Tibial artery (tissue), 4 donors: ENCODE data around the gene NEB.
"Not testable (repeated sequence)": the region's sequence is repeated elsewhere in the genome, so short reads cannot be mapped to it uniquely, and the experiment has no call there.

Experiments used
- DNase-seq, 2 donors: peaks; one replicate each; pipeline ENCODE4 v3.0.0-alpha.2; 2019
- H3K27ac ChIP-seq, 2 donors: fragments of 200-600 bp; sonication (generic) in 1 of 2; 1 replicate in 1 of 2; 2 replicates in 1 of 2; pipeline ENCODE4 v1.5.1; 2018 to 2019; ENCODE audit warnings: mild to moderate bottlenecking in 1 of 2
- H3K27me3 ChIP-seq, 2 donors: fragments of 200-600 bp; sonication (generic) in 1 of 2; one replicate each; pipeline versions ENCODE4 v1.5.1 to v1.6.0; 2016 to 2019
- H3K36me3 ChIP-seq, 3 donors: fragments of 200-600 bp; sonication (generic) in 2 of 3; one replicate each; pipeline ENCODE4 v1.5.1; 2016 to 2019; ENCODE audit warnings: mild to moderate bottlenecking in 2 of 3
- H3K4me1 ChIP-seq, 4 donors: fragments of 200-600 bp; sonication (generic) in 2 of 4; 1 replicate in 3 of 4; 2 replicates in 1 of 4; pipeline ENCODE4 v1.5.1; 2016 to 2019
- H3K4me3 ChIP-seq, 2 donors: fragments of 200-600 bp; sonication (generic) in 1 of 2; 1 replicate in 1 of 2; 2 replicates in 1 of 2; pipeline ENCODE4 v1.5.1; 2018 to 2019; ENCODE audit warnings: mild to moderate bottlenecking in 2 of 2
- H3K9me3 ChIP-seq, 3 donors: fragments of 200-600 bp; sonication (generic) in 1 of 3; one replicate each; pipeline ENCODE4 v1.5.1; 2016 to 2019
- CTCF ChIP-seq, 2 experiments: fragments of 200-600 bp in 1 of 2; fragments of 450-650 bp in 1 of 2; IDR thresholded peaks; one replicate each; pipeline ENCODE4 v1.5.1; 2017 to 2019; ENCODE audit warnings: antibody characterized with exemption in 2 of 2, mild to moderate bottlenecking in 1 of 2, moderate library complexity in 1 of 2
- intact Hi-C: fragments of 100-400 bp; cut with DNase I; formaldehyde crosslinking; loops from one replicate; pipeline ENCODE4 v1.15.0; 2023; ENCODE audit warnings: low total_unique reads

Gene NEB

DNA sequence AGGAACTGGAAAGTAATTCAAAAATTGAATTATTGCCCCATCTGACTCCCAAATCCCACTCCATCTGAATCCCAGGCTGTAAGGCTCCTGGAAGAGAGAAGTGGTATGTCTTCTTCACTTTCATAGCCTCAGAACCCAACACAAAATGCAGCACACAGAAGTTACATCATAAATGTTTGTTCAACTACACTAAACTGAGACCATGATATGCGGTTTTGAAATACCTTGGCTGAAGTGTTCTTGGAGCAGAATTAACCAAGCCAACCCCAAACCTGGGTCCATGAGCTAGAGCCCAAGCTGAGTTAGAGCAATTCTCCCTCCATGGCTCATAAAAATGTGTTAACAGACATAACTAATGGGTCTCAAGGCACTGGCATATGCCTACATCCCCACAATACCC lies 23.3 kb downstream of the NEB start:
- Histone ChIP-seq H3K9me3 (no peaks in the 10 kb centered on the region), H3K4me3 (no peak overlapping the region), H3K4me1 (peaks cover 0 to 1% (median 0%) of the 10 kb centered on the region in 4 donors), H3K27me3 (no peaks in the 10 kb centered on the region), H3K36me3 (no peaks in the 10 kb centered on the region), H3K27ac (no peak overlapping the region)
- DNase-seq = no peak
- intact Hi-C loops = no loop called here
- TF ChIP-seq CTCF (IDR thresholded peaks at IDR 0.05) = no peak

- Histone ChIP-seq H3K36me3 (no peaks in the 10 kb centered on the region), H3K9me3 (no peaks in the 10 kb centered on the region), H3K4me1 (no peaks in the 10 kb centered on the region), H3K27ac (no peak overlapping the region), H3K4me3 (no peak overlapping the region), H3K27me3 (no peaks in the 10 kb centered on the region)
- no peak for TF ChIP-seq CTCF (IDR thresholded peaks at IDR 0.05)
- intact Hi-C loops = no loop called here
- DNase-seq = no peak
Observed at GRCh38 chr2:151708788-151709187, 25.5 kb downstream of the NEB start.

GRCh38 chr2:151707857-151708256 lies 26.4 kb downstream of the NEB start:
- intact Hi-C loops = no loop called here
- Histone ChIP-seq H3K36me3 (no peaks in the 10 kb centered on the region), H3K4me3 (no peak overlapping the region), H3K27ac (no peak overlapping the region), H3K4me1 (no peaks in the 10 kb centered on the region), H3K27me3 (no peaks in the 10 kb centered on the region), H3K9me3 (no peaks in the 10 kb centered on the region)
- TF ChIP-seq CTCF (IDR thresholded peaks at IDR 0.05) = no peak
- DNase-seq = no peak

DNA sequence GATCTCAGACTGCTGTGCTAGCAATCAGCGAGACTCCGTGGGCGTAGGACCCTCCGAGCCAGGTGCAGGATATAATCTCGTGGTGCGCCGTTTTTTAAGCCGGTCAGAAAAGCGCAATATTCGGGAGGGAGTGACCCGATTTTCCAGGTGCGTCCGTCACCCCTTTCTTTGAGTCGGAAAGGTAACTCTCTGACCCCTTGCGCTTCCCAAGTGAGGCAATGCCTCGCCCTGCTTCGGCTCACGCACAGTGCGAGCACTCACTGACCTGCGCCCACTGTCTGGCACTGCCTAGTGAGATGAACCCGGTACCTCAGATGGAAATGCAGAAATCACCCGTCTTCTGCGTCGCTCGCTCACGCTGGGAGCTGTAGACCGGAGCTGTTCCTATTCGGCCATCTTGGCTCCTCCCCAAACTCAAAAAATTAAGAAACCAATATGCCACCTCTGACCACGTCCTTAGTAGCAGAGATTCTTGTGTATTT lies 29.8 kb downstream of the NEB start:
- intact Hi-C loops, H3K4me1 ChIP-seq, H3K36me3 ChIP-seq, H3K4me3 ChIP-seq, H3K9me3 ChIP-seq, DNase-seq, H3K27ac ChIP-seq, H3K27me3 ChIP-seq: not testable (repeated sequence)

DNA sequence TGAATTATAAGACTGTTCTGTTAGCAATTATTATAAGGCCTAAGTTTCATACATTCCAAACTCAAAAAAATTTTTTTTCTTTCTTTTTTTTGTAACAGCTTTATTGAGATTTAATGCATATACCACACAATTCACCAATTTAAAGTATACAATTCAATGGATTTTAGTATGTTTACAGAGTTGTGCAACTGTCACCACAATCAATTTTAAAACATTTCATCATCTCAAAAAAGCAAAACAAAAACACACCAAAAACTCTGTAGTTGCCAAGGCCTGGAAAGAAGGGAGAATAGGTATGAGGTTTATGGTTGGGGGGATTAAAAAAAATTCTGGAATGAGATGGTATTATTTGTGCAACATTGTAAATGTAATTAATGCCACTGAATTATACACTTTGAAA lies 36.1 kb downstream of the NEB start:
- DNase-seq, H3K4me3 ChIP-seq, H3K4me1 ChIP-seq, H3K27ac ChIP-seq, H3K27me3 ChIP-seq, H3K36me3 ChIP-seq, H3K9me3 ChIP-seq, intact Hi-C loops: not testable (repeated sequence)

- H3K36me3 ChIP-seq = no peaks in the 10 kb centered on the region
Observed at GRCh38 chr2:151695778-151696177, 38.5 kb downstream of the NEB start.

More at GRCh38 chr2:151695778-151696177, 38.5 kb downstream of the NEB start:
- H3K27ac ChIP-seq = no peak overlapping the region
- H3K4me1 ChIP-seq = no peaks in the 10 kb centered on the region
- H3K27me3 ChIP-seq = no peaks in the 10 kb centered on the region
- no peak overlapping the region for H3K4me3 ChIP-seq
- H3K9me3 ChIP-seq = no peaks in the 10 kb centered on the region
- TF ChIP-seq CTCF (IDR thresholded peaks at IDR 0.05) = no peak
- intact Hi-C loops = no loop called here
- no peak for DNase-seq
